GM18519 (cell line): ENCODE data around the gene EFHD1.
"Not testable (repeated sequence)": the region's sequence is repeated elsewhere in the genome, so short reads cannot be mapped to it uniquely, and the experiment has no call there.

Source experiments
- ATAC-seq: cut with Tn5 transposase; IDR thresholded peaks from one replicate; pipeline ENCODE4 v1.9.1; 2021; ENCODE audit warnings: mild to moderate bottlenecking, moderate library complexity; ENCODE audit not compliant: unreplicated experiment, low FRiP score

The EFHD1 gene

GRCh38 chr2:232645061-232645460 lies 11.7 kb downstream of the EFHD1 start:
- no peak for ATAC-seq

- ATAC-seq: no peak
Observed at GRCh38 chr2:232646726-232647125, 13.3 kb downstream of the EFHD1 start.

DNA sequence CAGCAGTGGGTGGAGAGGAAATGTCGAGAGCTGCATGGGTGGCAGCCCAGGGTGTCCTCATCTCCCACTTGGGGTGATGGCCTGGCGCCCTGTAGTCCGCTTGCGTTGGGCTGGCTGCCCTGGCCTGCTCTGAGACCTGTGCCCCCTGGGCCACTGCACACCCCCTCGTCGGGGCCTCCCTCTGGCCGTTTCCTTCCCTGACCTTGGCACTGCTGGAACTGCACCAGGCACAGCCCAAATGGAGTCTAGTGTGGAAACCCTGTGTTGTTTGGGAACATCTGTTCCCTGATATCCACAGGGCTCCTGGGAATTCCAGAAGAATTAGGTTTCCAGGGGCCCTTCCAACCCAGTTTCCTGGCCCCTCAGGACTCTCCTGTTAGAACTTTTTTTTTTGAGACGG lies 13.9 kb downstream of the EFHD1 start:
- no peak for ATAC-seq

- no peak for ATAC-seq
Observed at GRCh38 chr2:232649033-232649432, 15.6 kb downstream of the EFHD1 start.

DNA sequence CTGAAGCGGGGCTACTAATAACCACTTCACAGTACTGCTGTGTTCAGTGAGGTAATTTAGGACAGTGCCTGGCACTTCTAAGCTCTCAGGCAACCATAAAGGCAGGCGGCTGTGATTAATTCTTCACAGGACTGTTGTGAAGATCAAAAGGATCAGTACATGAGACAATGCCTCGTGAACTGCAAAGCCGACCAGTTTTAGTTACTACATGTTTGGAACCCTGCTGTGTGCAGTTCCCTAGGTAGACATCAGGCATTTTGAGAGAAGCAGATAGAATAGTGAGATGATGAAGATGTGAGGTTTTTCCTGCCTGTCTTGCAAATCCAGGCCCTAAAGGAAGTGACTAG lies 19.1 kb downstream of the EFHD1 start:
- ATAC-seq: no peak

GRCh38 chr2:232653441-232653840 lies 20.0 kb downstream of the EFHD1 start:
- ATAC-seq: no peak

GRCh38 chr2:232655392-232655791 lies 22.0 kb downstream of the EFHD1 start:
- ATAC-seq: no peak

GRCh38 chr2:232658217-232658785 lies 24.9 kb downstream of the EFHD1 start:
- ATAC-seq: no peak

DNA sequence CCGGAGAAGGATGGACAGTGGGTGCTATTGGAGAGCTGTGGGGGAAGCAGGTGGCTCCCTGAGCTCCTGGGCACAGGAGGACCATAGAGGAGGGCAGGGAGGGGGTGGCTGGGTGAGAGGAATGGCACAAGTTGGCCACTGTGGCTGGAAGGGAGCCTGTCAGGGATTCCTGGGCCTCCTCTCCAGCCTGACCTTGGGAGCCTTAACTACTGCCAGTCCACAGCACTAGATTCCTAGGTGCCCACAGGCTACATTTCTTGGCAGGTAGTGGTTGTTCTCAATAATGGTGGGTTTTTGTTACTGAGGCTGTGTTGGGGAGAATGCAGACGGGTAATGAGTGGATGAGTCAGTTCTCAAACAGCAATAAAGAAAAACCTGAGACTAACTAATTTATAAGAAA lies 26.0 kb downstream of the EFHD1 start:
- no peak for ATAC-seq

- ATAC-seq: no peak
Observed at GRCh38 chr2:232662486-232663260, 29.3 kb downstream of the EFHD1 start.

- ATAC-seq: no peak
Observed at GRCh38 chr2:232666051-232666805, 32.8 kb downstream of the EFHD1 start.

DNA sequence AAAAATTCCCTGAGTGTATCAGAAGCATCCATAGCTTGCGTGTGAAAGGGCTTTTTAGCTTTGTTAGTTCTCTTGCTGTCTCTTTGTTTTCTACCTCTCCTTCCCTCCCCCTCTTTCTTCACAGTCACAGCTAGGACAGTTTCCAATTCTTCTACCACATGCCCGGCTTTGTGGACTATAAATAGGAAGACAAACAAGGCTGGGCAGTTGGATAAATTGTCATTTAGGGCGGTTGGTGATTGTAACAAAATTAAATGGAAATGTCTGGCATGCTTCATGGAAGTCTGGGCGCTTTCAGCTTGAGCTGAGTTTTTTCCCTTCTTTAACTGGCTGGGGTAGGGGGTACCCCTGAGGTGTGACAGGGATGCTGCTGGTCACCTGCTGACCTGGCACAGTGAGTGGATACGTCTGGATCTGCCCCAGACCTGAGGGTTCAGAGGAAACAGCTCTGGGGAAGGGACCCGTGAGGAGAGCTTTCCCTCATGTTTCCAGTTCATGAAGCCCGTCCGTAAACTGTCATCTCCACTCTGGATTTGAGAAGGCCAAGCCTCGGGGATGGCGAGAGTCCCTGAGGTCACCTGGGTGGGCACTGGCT lies 34.7 kb downstream of the EFHD1 start:
- ATAC-seq: no peak

GRCh38 chr2:232668805-232669444 lies 35.5 kb downstream of the EFHD1 start:
- no peak for ATAC-seq

GRCh38 chr2:232672588-232672987 lies 39.2 kb downstream of the EFHD1 start:
- no peak for ATAC-seq

DNA sequence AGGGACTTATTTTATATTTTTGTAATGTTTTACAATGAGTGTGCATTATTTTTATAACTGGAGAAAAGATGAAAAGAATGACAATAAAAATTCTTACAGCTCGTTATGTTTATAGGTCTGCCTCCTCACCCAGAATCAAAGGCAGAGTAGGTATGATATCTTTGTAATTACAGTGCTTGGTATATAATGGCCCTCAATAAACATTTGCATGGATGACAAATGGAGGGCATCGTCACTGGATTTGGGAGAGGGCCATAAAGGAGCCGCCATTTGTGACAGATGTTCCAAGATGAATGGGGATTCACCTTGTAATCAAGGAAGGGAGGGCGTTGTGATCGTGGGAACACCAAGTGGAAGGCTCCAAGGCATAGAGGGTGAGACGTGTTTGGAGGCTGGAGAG lies 41.1 kb downstream of the EFHD1 start:
- no peak for ATAC-seq

DNA sequence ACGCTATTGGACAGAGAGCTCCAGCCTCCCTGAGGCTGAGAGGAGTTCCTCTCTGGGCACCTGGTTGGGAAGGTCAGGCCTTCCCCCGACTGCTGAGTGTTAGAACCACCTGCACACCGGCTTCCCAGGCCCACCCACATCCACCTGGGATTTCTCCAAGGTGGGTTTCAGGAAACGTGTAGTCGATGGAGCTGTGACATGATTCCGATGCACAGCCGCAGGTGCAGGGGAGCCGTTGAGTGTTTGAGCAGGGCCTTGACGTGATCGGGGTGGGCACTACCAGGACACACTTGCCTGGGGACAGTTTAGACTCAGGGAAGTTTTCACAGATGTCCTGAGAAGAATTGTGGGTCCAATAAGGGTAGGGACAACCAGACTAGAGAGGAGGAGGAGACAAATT lies 42.0 kb downstream of the EFHD1 start:
- no peak for ATAC-seq

- ATAC-seq: no peak
Observed at GRCh38 chr2:232680006-232680405, 46.6 kb downstream of the EFHD1 start.

- ATAC-seq: no peak
Observed at GRCh38 chr2:232681527-232681926, 48.1 kb downstream of the EFHD1 start.

GRCh38 chr2:232683368-232683767 lies 50.0 kb downstream of the EFHD1 start:
- ATAC-seq: no peak

DNA sequence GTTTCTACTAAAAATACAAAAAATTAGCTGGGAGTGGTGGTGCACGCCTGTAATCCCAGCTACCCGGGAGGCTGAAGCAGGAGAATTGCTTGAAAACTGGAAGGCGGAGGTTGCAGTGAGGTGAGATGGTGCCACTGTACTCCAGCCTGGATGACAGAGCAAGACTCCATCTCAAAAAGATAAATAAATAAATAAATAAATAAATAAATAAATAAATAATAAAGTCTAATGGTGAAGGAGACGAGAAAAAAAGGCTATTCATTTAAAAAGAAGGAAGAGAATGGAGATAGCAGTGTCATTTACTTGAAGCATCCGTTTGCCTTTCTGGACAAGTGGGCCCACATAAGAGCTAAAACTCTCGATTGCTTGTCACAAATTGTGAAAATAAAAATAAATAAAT lies 52.0 kb downstream of the EFHD1 start:
- not testable (repeated sequence) for ATAC-seq
